Bronchial epithelial cell (primary cell): ENCODE data around the gene LCN12. TPM values are rescaled to one million over a fixed set of nuclear protein-coding genes. Genes with fewer than 3 reads are reported as not detected.

Experiments
- DNase-seq: peaks from one replicate; pipeline ENCODE4 v3.0.0-alpha.2; 2010; ENCODE audit warnings: low read depth
- FAIRE-seq: peaks from 2 replicates; lab custom pipeline; 2011; peaks lifted over from hg19 to GRCh38; lab: Jason Lieb, UNC
- H3K27me3 ChIP-seq: 2 replicates; pipeline ENCODE4 v1.5.1; 2011; ENCODE audit warnings: low read length; ENCODE audit not compliant: control insufficient read depth, insufficient read depth
- H3K36me3 ChIP-seq: 2 replicates; pipeline ENCODE4 v1.5.1; 2011; ENCODE audit warnings: low read length; ENCODE audit not compliant: control insufficient read depth, insufficient read depth
- H3K4me3 ChIP-seq: 2 replicates; pipeline ENCODE4 v1.5.1; 2011; ENCODE audit warnings: mild to moderate bottlenecking, low read depth, low read length, control low read depth
- total RNA-seq: library from RNA; depleted of rRNA; stranded (reverse); fragments of >200 nt; gene quantifications from 2 replicates; pipeline ENCODE4 v1.2.1, GENCODE V29; 2014
- TF ChIP-seq, protein P1 (sequence below): IDR thresholded peaks from 2 replicates; pipeline ENCODE4 v1.5.1; 2011; ENCODE audit warnings: mild to moderate bottlenecking, moderate library complexity, low read length, control low read depth, inconsistent platforms; ENCODE audit not compliant: insufficient read depth, severe bottlenecking

Gene LCN12
- total RNA-seq, 1 donor from 2014 or later = not detected

DNA sequence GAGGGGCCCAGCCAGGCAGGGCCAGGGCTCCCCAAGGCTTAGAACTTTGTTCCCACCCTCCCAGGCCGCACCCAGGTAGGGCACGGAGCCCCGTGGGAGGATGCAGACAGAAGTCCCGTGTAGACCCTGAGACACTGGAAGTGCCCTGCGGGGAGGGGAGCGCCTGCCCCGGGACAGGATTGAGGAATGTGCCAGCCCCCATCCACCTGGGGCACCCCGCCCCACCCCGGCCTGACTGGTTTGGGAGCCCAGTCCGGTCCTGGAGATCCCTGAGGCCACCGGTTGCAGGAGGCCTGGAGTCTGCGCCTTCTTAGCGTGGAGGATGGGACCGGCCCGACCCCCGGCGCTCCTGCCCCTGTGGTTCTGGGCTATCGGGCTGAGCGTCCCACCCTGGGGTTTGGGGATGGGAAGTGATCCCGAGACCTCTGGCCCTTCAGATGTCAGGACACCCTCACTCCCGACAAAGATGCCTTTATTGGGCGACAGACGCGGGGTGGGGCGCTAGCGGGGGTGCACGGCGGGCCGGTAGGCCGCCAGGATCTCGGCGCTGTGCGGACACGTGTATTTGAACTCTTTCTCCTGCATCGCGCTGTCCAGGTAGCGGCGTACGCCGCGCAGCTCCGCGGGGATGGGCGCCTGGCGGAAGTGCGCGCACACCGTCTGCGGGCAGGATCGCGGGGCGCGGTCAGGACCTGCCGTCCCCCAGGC, 42.3 kb downstream of the LCN12 start:
- Histone ChIP-seq H3K27me3 (no peaks in the 10 kb centered on the region), H3K36me3 (peaks cover 2% of the 10 kb centered on the region), H3K4me3 (no peak overlapping the region)
- TF ChIP-seq, protein P1, sequence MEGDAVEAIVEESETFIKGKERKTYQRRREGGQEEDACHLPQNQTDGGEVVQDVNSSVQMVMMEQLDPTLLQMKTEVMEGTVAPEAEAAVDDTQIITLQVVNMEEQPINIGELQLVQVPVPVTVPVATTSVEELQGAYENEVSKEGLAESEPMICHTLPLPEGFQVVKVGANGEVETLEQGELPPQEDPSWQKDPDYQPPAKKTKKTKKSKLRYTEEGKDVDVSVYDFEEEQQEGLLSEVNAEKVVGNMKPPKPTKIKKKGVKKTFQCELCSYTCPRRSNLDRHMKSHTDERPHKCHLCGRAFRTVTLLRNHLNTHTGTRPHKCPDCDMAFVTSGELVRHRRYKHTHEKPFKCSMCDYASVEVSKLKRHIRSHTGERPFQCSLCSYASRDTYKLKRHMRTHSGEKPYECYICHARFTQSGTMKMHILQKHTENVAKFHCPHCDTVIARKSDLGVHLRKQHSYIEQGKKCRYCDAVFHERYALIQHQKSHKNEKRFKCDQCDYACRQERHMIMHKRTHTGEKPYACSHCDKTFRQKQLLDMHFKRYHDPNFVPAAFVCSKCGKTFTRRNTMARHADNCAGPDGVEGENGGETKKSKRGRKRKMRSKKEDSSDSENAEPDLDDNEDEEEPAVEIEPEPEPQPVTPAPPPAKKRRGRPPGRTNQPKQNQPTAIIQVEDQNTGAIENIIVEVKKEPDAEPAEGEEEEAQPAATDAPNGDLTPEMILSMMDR = no peak
- FAIRE-seq (no peak), DNase-seq (no peak)

DNA sequence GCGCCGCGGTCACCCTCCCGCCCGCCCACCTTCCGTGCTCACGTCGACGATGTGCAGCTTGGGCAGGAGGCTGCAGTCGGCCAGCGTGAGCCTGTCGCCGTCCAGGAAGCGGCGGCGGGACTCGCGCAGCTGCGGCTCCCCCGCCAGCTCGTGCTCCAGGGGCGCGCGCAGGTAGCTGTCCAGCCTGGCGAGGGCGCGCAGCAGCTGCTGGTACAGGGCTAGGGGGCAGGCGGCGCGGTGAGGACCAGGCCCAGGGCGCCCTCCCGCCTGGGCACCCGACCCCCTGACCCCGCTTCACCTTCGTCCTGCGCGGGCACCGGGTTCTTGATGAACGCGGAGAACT, 42.8 kb downstream of the LCN12 start:
- TF ChIP-seq, protein P1 = no peak

DNA sequence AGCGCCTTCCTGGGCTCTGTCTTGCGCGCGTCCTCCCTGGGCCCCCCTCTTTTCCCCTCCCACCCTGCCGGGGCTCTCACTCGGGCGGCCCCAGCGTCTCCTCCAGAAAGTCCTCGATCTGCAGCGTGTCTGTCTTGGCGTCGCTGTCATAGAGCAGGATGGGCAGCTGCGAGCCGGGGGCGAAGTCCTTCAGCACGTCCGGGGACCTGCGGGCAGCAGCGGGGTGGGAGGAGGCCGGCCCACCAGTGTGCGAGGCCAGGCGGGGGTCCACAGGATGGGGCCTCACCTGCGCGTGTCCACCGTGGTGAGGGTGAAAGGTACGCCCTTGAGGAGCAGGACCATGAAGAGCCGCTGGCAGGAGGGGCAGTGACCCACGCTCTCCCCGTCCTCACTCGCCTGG, 43.3 kb downstream of the LCN12 start:
- no peak overlapping the region for H3K4me3 ChIP-seq
- DNase-seq (no peak), FAIRE-seq (no peak)
- TF ChIP-seq, protein P1 = no peak
- no peaks in the 10 kb centered on the region for H3K27me3 ChIP-seq
- H3K36me3 ChIP-seq = peaks cover 2% of the 10 kb centered on the region

More for the DNA sequence above, 42.8 kb downstream of the LCN12 start:
- Histone ChIP-seq H3K27me3 (no peaks in the 10 kb centered on the region), H3K4me3 (no peak overlapping the region), H3K36me3 (peaks cover 2% of the 10 kb centered on the region)
- FAIRE-seq (no peak), DNase-seq (no peak)

DNA sequence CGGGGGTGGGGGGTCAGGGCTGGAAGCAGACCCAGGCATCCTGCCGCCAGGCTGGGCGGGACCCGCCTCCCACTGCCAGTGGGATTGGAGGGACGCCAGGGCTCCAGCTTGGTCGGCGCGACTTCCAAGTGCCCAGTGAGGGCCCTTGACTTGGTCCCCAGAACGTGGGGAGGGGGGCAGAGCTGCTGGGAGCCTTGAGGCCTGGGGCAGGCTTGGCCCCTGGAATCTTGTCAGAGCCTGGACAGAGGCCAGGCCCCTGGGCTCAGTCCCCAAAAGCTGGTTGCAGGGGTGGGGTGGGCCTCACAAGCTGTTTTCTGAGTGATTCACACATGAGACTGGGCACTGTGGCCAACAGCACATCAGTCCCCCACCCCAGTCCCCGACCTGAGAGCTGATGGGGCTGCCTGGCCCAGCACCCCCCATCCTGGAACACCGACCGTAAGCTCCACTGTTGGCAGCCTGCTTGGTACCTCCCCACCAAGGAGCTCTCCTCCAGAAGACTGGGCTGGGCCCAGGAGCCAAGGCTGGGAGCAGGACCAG, 43.8 kb downstream of the LCN12 start:
- peaks cover 2% of the 10 kb centered on the region for H3K36me3 ChIP-seq
- TF ChIP-seq, protein P1 = no peak
- no peaks in the 10 kb centered on the region for H3K27me3 ChIP-seq
- FAIRE-seq (no peak), DNase-seq (no peak)
- H3K4me3 ChIP-seq = peak overlapping the region; percentile 28

DNA sequence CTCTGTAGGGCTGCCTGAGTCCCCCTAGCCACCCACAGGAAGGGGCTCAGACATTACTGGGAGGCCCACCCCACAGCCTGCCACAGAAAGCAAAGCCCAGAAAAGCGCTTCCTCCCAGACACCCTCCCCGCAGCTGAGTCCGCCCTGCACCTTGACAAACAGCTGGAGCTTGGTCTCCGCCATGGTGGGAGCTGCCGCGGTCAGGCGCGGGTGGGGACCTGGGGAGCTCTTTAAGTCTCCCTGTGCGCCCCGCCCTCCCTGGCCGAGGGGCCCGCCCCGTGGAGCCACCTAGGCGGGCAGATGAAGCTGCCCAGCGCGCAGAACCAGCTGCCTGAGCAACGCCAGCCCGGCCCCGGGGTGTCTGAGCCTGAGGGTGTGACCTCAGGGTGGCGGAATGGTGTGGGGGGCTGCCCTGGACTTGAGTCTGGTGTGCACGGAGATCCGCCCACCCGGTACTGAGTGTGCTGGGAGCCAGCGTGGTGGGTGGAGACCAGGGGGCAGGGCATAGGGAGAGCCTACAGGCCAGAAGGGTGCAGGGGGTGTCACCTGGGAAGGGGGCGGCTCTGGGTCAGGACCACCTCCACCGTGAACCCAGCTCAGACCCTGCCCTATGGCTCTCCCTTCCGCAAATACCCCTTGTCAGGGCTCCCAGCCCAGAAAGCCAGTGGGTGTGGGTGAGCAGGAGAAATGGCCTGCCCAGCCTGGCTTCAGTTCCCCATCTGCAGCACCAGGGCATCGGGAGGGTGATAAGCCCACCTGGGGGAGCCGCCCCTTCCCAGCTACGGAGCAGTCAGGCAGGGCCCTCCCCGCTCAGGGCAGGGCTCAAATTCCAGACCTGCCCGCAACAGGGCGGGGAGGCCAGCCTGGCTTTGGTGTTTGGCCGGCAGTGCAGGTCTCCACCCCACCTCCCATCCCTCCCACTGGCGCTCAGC, 44.6 kb downstream of the LCN12 start, which contains the start of gene CLIC3:
CLIC3 (minus strand) TSS at position 208 of the 932 bp plus-strand sequence; CDS start at position 183, 25 bp downstream.
- Histone ChIP-seq H3K36me3 (peaks cover 2% of the 10 kb centered on the region), H3K4me3 (peak within 1 kb of the TSS; percentile 28), H3K27me3 (no peaks in the 10 kb centered on the region)
- TF ChIP-seq, protein P1 = no peak
- FAIRE-seq = no peak
- peak; percentile 16 for DNase-seq
